ENCODE results near the gene LMF2. TPM values are rescaled to one million over a fixed set of nuclear protein-coding genes. Genes with fewer than 3 reads are reported as not detected.

The LMF2 gene
- total RNA-seq, 2 experiments from 2014 or later, result 107 to 114 TPM

GRCh38 chr22:50479721-50480120 is 27.8 kb downstream of the LMF2 start:
- ChIA-PET POLR2A (interaction anchor here (0.7 kb wide), 1 partner anchor 141 kb away, joined by 3 read pairs; no protein-coding TSS in a partner anchor), CTCF (interaction anchor here (1.0 to 2.4 kb wide), 4 partner anchors 18 to 83 kb away, joined by 3 to 7 read pairs (median 4); partner anchors contain the start of genes SCO2 and SYCE3)
- Mint-ChIP-seq H3K9me3 (no peaks in the 10 kb centered on the region), H3K4me1 (ENCODE audit: low read depth) (peaks cover 11% of the 10 kb centered on the region), H3K4me3 (peak overlapping the region; percentile 81), H3K36me3 (ENCODE audit: low read depth) (no peaks in the 10 kb centered on the region), H3K27me3 (no peaks in the 10 kb centered on the region), H3K27ac (peak overlapping the region; percentile 30)
- intact Hi-C loops (cut with DNase I, micrococcal nuclease), result no loop called here
- no peak overlapping the region for H3K4me3 ChIP-seq (ENCODE audit: low read length)
- DNase-seq (no peak), ATAC-seq (ENCODE audit: poor library complexity) (no peak)
- H3K9me3 ChIP-seq (ENCODE audit: control insufficient read depth in 1 of 2, insufficient read depth in 1 of 2, low read length in 2 of 2), result no peaks in the 10 kb centered on the region
- H3K36me3 ChIP-seq (ENCODE audit: insufficient read depth, low read length), result no peaks in the 10 kb centered on the region
- H3K27me3 ChIP-seq (ENCODE audit: control insufficient read depth in 1 of 2, insufficient read depth in 2 of 2, low read length in 2 of 2), result peaks cover 0 to 2% of the 10 kb centered on the region in 2 experiments
- peaks cover 24% of the 10 kb centered on the region for H3K4me1 ChIP-seq (ENCODE audit: insufficient read depth, low read length)
- TF ChIP-seq CTCF (IDR thresholded peaks at IDR 0.05), result no peak
- no peak overlapping the region for H3K27ac ChIP-seq (ENCODE audit: low read depth in 1 of 2, low read length in 2 of 2)

- H3K27me3 ChIP-seq (ENCODE audit: control insufficient read depth in 1 of 2, insufficient read depth in 2 of 2, low read length in 2 of 2), result peaks cover 0 to 2% of the 10 kb centered on the region in 2 experiments
- no peaks in the 10 kb centered on the region for H3K36me3 ChIP-seq (ENCODE audit: insufficient read depth, low read length)
- Mint-ChIP-seq H3K9me3 (no peaks in the 10 kb centered on the region), H3K27me3 (no peaks in the 10 kb centered on the region), H3K27ac (no peak overlapping the region), H3K36me3 (ENCODE audit: low read depth) (peaks cover 11% of the 10 kb centered on the region), H3K4me3 (peak overlapping the region; percentile 76), H3K4me1 (ENCODE audit: low read depth) (peaks cover 24% of the 10 kb centered on the region)
- ChIA-PET POLR2A (no interaction called here), CTCF (no interaction called here)
- H3K27ac ChIP-seq (ENCODE audit: low read depth in 1 of 2, low read length in 2 of 2), result no peak overlapping the region
- H3K4me3 ChIP-seq (ENCODE audit: low read length), result no peak overlapping the region
- TF ChIP-seq CTCF (IDR thresholded peaks at IDR 0.05), result no peak
- intact Hi-C loops (cut with DNase I, micrococcal nuclease), result loop anchor here in 1 of 2 experiments (2.0 kb wide), 1 partner anchor 29 kb away; the partner anchor contains the start of gene LMF2
- ATAC-seq (ENCODE audit: poor library complexity), result no peak
- H3K9me3 ChIP-seq (ENCODE audit: control insufficient read depth in 1 of 2, insufficient read depth in 1 of 2, low read length in 2 of 2), result no peaks in the 10 kb centered on the region
- peaks cover 37% of the 10 kb centered on the region for H3K4me1 ChIP-seq (ENCODE audit: insufficient read depth, low read length)
- DNase-seq, result no peak
Measured at GRCh38 chr22:50477923-50478322, 29.6 kb downstream of the LMF2 start.

- Mint-ChIP-seq H3K36me3 (ENCODE audit: low read depth) (peaks cover 11% of the 10 kb centered on the region), H3K4me1 (ENCODE audit: low read depth) (peaks cover 33% of the 10 kb centered on the region), H3K27ac (peak overlapping the region; percentile 81), H3K27me3 (no peaks in the 10 kb centered on the region), H3K9me3 (no peaks in the 10 kb centered on the region), H3K4me3 (peak overlapping the region; percentile 85)
- no peak for TF ChIP-seq CTCF (IDR thresholded peaks at IDR 0.05)
- H3K27me3 ChIP-seq (ENCODE audit: control insufficient read depth in 1 of 2, insufficient read depth in 2 of 2, low read length in 2 of 2), result no peaks in the 10 kb centered on the region
- H3K36me3 ChIP-seq (ENCODE audit: insufficient read depth, low read length), result peaks cover 3% of the 10 kb centered on the region
- H3K4me1 ChIP-seq (ENCODE audit: insufficient read depth, low read length), result peaks cover 38% of the 10 kb centered on the region
- CTCF ChIA-PET, result interaction anchor here (1.5 kb wide), 1 partner anchor 135 kb away, joined by 4 read pairs; no protein-coding TSS in a partner anchor
- intact Hi-C loops (cut with DNase I, micrococcal nuclease), result loop anchor here in 1 of 2 experiments (2.0 kb wide), 1 partner anchor 30 kb away; the partner anchor contains the start of gene LMF2
- no peak overlapping the region for H3K27ac ChIP-seq (ENCODE audit: low read depth in 1 of 2, low read length in 2 of 2)
- no peak overlapping the region for H3K4me3 ChIP-seq (ENCODE audit: low read length)
- DNase-seq, result no peak
- ATAC-seq (ENCODE audit: poor library complexity), result no peak
- no peaks in the 10 kb centered on the region for H3K9me3 ChIP-seq (ENCODE audit: control insufficient read depth in 1 of 2, insufficient read depth in 1 of 2, low read length in 2 of 2)
- POLR2A ChIA-PET, result no interaction called here
Measured at GRCh38 chr22:50476868-50477267, 30.6 kb downstream of the LMF2 start.
